HG02588 (cell line): ENCODE results near the gene WDR37.
"Not testable (repeated sequence)": the region's sequence is repeated elsewhere in the genome, so short reads cannot be mapped to it uniquely, and the experiment has no call there.

Source experiments
- ATAC-seq: cut with Tn5 transposase; IDR thresholded peaks from one replicate; pipeline ENCODE4 v1.9.1; 2021; ENCODE audit warnings: mild to moderate bottlenecking, moderate library complexity; ENCODE audit not compliant: unreplicated experiment

The WDR37 gene

GRCh38 chr10:1151076-1152033 lies 95.2 kb downstream of the WDR37 start:
- no peak for ATAC-seq

- ATAC-seq = no peak
Measured at GRCh38 chr10:1152386-1153250, 96.4 kb downstream of the WDR37 start.

GRCh38 chr10:1153251-1153763 lies 97.1 kb downstream of the WDR37 start:
- ATAC-seq = no peak

- ATAC-seq = no peak
Measured at GRCh38 chr10:1153805-1154351, 97.7 kb downstream of the WDR37 start.

- no peak for ATAC-seq
Measured at GRCh38 chr10:1154531-1155295, 98.5 kb downstream of the WDR37 start.

GRCh38 chr10:1155791-1156615 lies 99.8 kb downstream of the WDR37 start:
- ATAC-seq = no peak

- no peak for ATAC-seq
Measured at GRCh38 chr10:1156616-1156886, 100.4 kb downstream of the WDR37 start.

- no peak for ATAC-seq
Measured at GRCh38 chr10:1156921-1157614, 100.9 kb downstream of the WDR37 start.

- ATAC-seq = no peak
Measured at GRCh38 chr10:1157615-1157933, 101.4 kb downstream of the WDR37 start.

- no peak for ATAC-seq
Measured at GRCh38 chr10:1158066-1158465, 101.9 kb downstream of the WDR37 start.

GRCh38 chr10:1158536-1158935 lies 102.4 kb downstream of the WDR37 start:
- ATAC-seq = not testable (repeated sequence)

GRCh38 chr10:1159131-1160061 lies 103.2 kb downstream of the WDR37 start:
- ATAC-seq = no peak

GRCh38 chr10:1160561-1161314 lies 104.6 kb downstream of the WDR37 start:
- no peak for ATAC-seq

- ATAC-seq = not testable (repeated sequence)
Measured at GRCh38 chr10:1161315-1161673, 105.1 kb downstream of the WDR37 start.

GRCh38 chr10:1162481-1163203 lies 106.5 kb downstream of the WDR37 start:
- no peak for ATAC-seq

GRCh38 chr10:1163204-1163660 lies 107.0 kb downstream of the WDR37 start:
- no peak for ATAC-seq

- no peak for ATAC-seq
Measured at GRCh38 chr10:1163831-1164230, 107.6 kb downstream of the WDR37 start.
